GM18870 (cell line): ENCODE measurements around the gene TAF4.

ENCODE experiments used
- ATAC-seq: cut with Tn5 transposase; IDR thresholded peaks from one replicate; pipeline ENCODE4 v1.9.1; 2021; ENCODE audit warnings: moderate library complexity; ENCODE audit not compliant: unreplicated experiment

TAF4 gene

GRCh38 chr20:61924858-61925554 is 140.7 kb downstream of the TAF4 start:
- ATAC-seq: no peak
